K562 (cell line): ENCODE results near the gene KRT16. TPM values are rescaled to one million over a fixed set of nuclear protein-coding genes. Genes with fewer than 3 reads are reported as not detected.

Experiments
- ATAC-seq: fragments of 200-7000 bp; cut with Tn5 transposase; 3 replicates; pipeline ENCODE4 v1.9.1; 2020; ENCODE audit warnings: moderate library complexity
- BruUV-seq: library from RNA; stranded (reverse); fragments of 400-500 nt; replicated peaks from 2 replicates; lab custom pipeline; 2021; lab: Mats Ljungman, UMichigan
- CTCF ChIA-PET: fragments of 300-600 bp; formaldehyde crosslinking; extraction: SDS; loops from one replicate; lab custom pipeline; 2021; ENCODE audit warnings: low intra/inter-chr PET ratio; lab: Yijun Ruan, JAX
- POLR2A ChIA-PET: fragments of 300-600, 350-650 bp; sonication (Branson Sonifier 250); formaldehyde crosslinking; extraction: SDS; loops from one replicate; lab custom pipeline; 2021; ENCODE audit warnings: antibody characterized with exemption, inconsistent platforms; lab: Yijun Ruan, JAX
- DNase-seq, 4 experiments: peaks; one replicate each; pipeline versions ENCODE4 v3.0.0 to v3.0.0-alpha.2; 2011 to 2018; ENCODE audit warnings: low spot score in 3 of 4, mixed read lengths in 3 of 4; ENCODE audit errors: extremely low read depth in 1 of 4
- FAIRE-seq: peaks from 2 replicates; lab custom pipeline; 2011; peaks lifted over from hg19 to GRCh38; lab: Jason Lieb, UNC
- H2AFZ ChIP-seq: 2 replicates; pipeline ENCODE4 v1.6.0; 2011; ENCODE audit warnings: low read depth, low read length, control low read depth, inconsistent platforms
- H3K27ac ChIP-seq: fragments of 200-600 bp; 3 replicates; pipeline ENCODE4 v1.8.0; 2011; ENCODE audit warnings: low read depth, mild to moderate bottlenecking, control low read depth, inconsistent platforms, low read length, moderate library complexity, mixed read lengths; ENCODE audit errors: extremely low read depth
- H3K27me3 ChIP-seq, 2 experiments: fragments of 300-600 bp in 1 of 2; 2 replicates in 1 of 2; 3 replicates in 1 of 2; pipeline versions ENCODE4 v1.6.0 to v1.8.0; 2011; ENCODE audit warnings: inconsistent platforms in 2 of 2, low read length in 2 of 2, mild to moderate bottlenecking in 1 of 2, mixed read lengths in 1 of 2, moderate library complexity in 1 of 2; ENCODE audit not compliant: control insufficient read depth in 2 of 2, insufficient read depth in 2 of 2
- H3K36me3 ChIP-seq: fragments of 300-600 bp; 3 replicates; pipeline ENCODE4 v1.8.0; 2011; ENCODE audit warnings: mild to moderate bottlenecking, low read length, inconsistent platforms; ENCODE audit not compliant: control insufficient read depth, insufficient read depth
- H3K4me1 ChIP-seq, 2 experiments: fragments of 200-600 bp in 1 of 2; replicated peaks in 1 of 2; 2 replicates in 1 of 2; 3 replicates in 1 of 2; pipeline versions ENCODE4 v1.5.1 to v1.8.0; 2011; ENCODE audit warnings: inconsistent platforms in 2 of 2, low read length in 2 of 2, mild to moderate bottlenecking in 1 of 2, mixed read lengths in 1 of 2, moderate library complexity in 1 of 2; ENCODE audit not compliant: control insufficient read depth in 2 of 2, insufficient read depth in 2 of 2
- H3K4me2 ChIP-seq: 2 replicates; pipeline ENCODE4 v1.6.1; 2011; ENCODE audit warnings: low read length, control low read depth, inconsistent platforms, mixed read lengths; ENCODE audit not compliant: insufficient read depth
- H3K4me3 ChIP-seq: fragments of 200-600 bp; sonication (generic), shearing (Covaris generic); 2 replicates; pipeline ENCODE4 v1.5.1; 2016; ENCODE audit warnings: control low read depth, inconsistent platforms
- H3K79me2 ChIP-seq: fragments of 200-600 bp; 3 replicates; pipeline ENCODE4 v1.8.0; 2011; ENCODE audit warnings: low read length, inconsistent platforms; ENCODE audit not compliant: control insufficient read depth, insufficient read depth
- H3K9ac ChIP-seq, 2 experiments: 2 replicates each; pipeline versions ENCODE4 v1.6.0 to v1.6.1; 2011; ENCODE audit warnings: low read depth in 2 of 2, low read length in 2 of 2, control low read depth in 1 of 2, inconsistent platforms in 1 of 2, mild to moderate bottlenecking in 1 of 2, mixed read lengths in 1 of 2; ENCODE audit not compliant: insufficient read depth in 1 of 2
- H3K9me1 ChIP-seq: one replicate; pipeline ENCODE4 v1.6.0; 2011; ENCODE audit warnings: inconsistent platforms, mild to moderate bottlenecking, low read length, moderate library complexity; ENCODE audit not compliant: control insufficient read depth, insufficient read depth
- H3K9me3 ChIP-seq: replicated peaks from 2 replicates; pipeline ENCODE4 v1.5.1; 2011; ENCODE audit warnings: low read depth, low read length, inconsistent platforms; ENCODE audit not compliant: control insufficient read depth, insufficient read depth
- H4K20me1 ChIP-seq: replicated peaks from 2 replicates; pipeline ENCODE4 v1.6.1; 2011; ENCODE audit warnings: low read length, inconsistent platforms, mixed read lengths; ENCODE audit not compliant: control insufficient read depth, insufficient read depth
- WGBS: fragments of 100-300 bp; shearing (Covaris generic); methylation state at CpG from one replicate; pipeline ENCODE4 v1.1.6; 2016; ENCODE audit warnings: low coverage, mixed read lengths; ENCODE audit not compliant: insufficient coverage; ENCODE audit errors: missing lambda C conversion rate; 5-methylcytosine and 5-hydroxymethylcytosine counted together
- in situ Hi-C: fragments of 300-500 bp; cut with MboI; formaldehyde crosslinking; loops from 4 replicates; pipeline ENCODE4 v1.15.0; 2018; ENCODE audit warnings: inconsistent platforms, mixed read lengths
- intact Hi-C: fragments of 100-400 bp; cut with micrococcal nuclease; formaldehyde crosslinking; loops from 2 replicates; pipeline ENCODE4 v1.14.2; 2022
- polyA plus RNA-seq, 8 experiments: library from polyadenylated mRNA; depleted of rRNA in 4 of 8; stranded (reverse) in 5 of 8; unstranded in 3 of 8; fragments of >200 nt; fragmentation: Nextera tagmentation in 2 of 8; fragmentation: Illumina TruSeq in 1 of 8; extraction: Ambion mirVana in 2 of 8; extraction: Trizol in 1 of 8; gene quantifications; 2 replicates each; pipeline versions ENCODE4 v1.2.1 to v1.2.3, GENCODE V29; 2011 to 2014; ENCODE audit warnings: inconsistent platforms in 1 of 8, missing spikeins in 1 of 8
- total RNA-seq, 7 experiments: library from RNA; depleted of rRNA in 6 of 7; stranded (reverse); fragments of >200 nt in 6 of 7; fragmentation: Illumina TruSeq in 2 of 7; extraction: Trizol in 2 of 7; gene quantifications; 2 replicates each; pipeline versions ENCODE4 v1.2.1 to v1.2.3, GENCODE V29; 2011 to 2021; ENCODE audit warnings: low replicate concordance in 1 of 7
- TF ChIP-seq, protein P1 (sequence below): fragments of 250-450 bp; sonication (Bioruptor Pico); IDR thresholded peaks from 2 replicates; pipeline ENCODE4 v1.5.0; 2021
- TF ChIP-seq, protein P2 (sequence below): fragments of 450-650 bp; IDR thresholded peaks from 2 replicates; pipeline ENCODE4 v1.6.1; 2018; ENCODE audit not compliant: partially characterized antibody

The KRT16 gene
- total and polyA plus RNA-seq, 9 of the 15 experiments (the other 6 are each of a cell fraction or from before 2014, with no cell fraction given): 0.04 TPM; not detected in 8

- 18% methylated on average over 7 of the region's 7 CpGs for WGBS
- no peak overlapping the region for H3K27ac ChIP-seq
- H2AFZ ChIP-seq: peak overlapping the region; percentile 38
- H4K20me1 ChIP-seq: peaks cover 5% of the 10 kb centered on the region; the same call in 1 of the 2 replicates
- POLR2A ChIA-PET: interaction anchor here (2.0 kb wide), 1 partner anchor 54 kb away, joined by 6 read pairs; the partner anchor contains the start of gene EIF1
- peaks cover 0 to 5% of the 10 kb centered on the region in 2 experiments; a peak in 2 of 5 replicates for H3K27me3 ChIP-seq
- no peaks in the 10 kb centered on the region for H3K9me3 ChIP-seq
- FAIRE-seq (no peak), DNase-seq (no peak), ATAC-seq (peak; percentile 39)
- no peaks in the 10 kb centered on the region for H3K36me3 ChIP-seq
- CTCF ChIA-PET: no interaction called here
- in situ Hi-C loops: no loop called here
- H3K9ac ChIP-seq: peak overlapping the region in 1 of 2 experiments; percentile 50; a peak in 1 of 4 replicates
- intact Hi-C loops: no loop called here
- TF ChIP-seq, protein P1, sequence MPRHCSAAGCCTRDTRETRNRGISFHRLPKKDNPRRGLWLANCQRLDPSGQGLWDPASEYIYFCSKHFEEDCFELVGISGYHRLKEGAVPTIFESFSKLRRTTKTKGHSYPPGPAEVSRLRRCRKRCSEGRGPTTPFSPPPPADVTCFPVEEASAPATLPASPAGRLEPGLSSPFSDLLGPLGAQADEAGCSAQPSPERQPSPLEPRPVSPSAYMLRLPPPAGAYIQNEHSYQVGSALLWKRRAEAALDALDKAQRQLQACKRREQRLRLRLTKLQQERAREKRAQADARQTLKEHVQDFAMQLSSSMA: no peak
- TF ChIP-seq, protein P2, sequence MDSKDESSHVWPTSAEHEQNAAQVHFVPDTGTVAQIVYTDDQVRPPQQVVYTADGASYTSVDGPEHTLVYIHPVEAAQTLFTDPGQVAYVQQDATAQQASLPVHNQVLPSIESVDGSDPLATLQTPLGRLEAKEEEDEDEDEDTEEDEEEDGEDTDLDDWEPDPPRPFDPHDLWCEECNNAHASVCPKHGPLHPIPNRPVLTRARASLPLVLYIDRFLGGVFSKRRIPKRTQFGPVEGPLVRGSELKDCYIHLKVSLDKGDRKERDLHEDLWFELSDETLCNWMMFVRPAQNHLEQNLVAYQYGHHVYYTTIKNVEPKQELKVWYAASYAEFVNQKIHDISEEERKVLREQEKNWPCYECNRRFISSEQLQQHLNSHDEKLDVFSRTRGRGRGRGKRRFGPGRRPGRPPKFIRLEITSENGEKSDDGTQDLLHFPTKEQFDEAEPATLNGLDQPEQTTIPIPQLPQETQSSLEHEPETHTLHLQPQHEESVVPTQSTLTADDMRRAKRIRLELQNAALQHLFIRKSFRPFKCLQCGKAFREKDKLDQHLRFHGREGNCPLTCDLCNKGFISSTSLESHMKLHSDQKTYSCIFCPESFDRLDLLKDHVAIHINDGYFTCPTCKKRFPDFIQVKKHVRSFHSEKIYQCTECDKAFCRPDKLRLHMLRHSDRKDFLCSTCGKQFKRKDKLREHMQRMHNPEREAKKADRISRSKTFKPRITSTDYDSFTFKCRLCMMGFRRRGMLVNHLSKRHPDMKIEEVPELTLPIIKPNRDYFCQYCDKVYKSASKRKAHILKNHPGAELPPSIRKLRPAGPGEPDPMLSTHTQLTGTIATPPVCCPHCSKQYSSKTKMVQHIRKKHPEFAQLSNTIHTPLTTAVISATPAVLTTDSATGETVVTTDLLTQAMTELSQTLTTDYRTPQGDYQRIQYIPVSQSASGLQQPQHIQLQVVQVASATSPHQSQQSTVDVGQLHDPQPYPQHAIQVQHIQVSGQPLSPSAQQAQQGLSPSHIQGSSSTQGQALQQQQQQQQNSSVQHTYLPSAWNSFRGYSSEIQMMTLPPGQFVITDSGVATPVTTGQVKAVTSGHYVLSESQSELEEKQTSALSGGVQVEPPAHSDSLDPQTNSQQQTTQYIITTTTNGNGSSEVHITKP: peak; percentile 45
- no peak overlapping the region for H3K4me3 ChIP-seq
- no peak overlapping the region for H3K4me2 ChIP-seq
- H3K9me1 ChIP-seq: no peaks in the 10 kb centered on the region
- H3K4me1 ChIP-seq: peaks cover 3 to 28% of the 10 kb centered on the region in 2 experiments; a peak in 3 of 5 replicates
- no peaks in the 10 kb centered on the region for H3K79me2 ChIP-seq
- BruUV-seq: no TSS peak
Measured at GRCh38 chr17:41634639-41635038, 22.1 kb upstream of the KRT16 start.
